ENCODE measurements around the gene RMND1.

Gene RMND1

GRCh38 chr6:151381722-151382121, 70.2 kb downstream of the RMND1 start:
- Histone ChIP-seq H3K36me3 (ENCODE audit: control insufficient read depth, insufficient read depth, low read length) (peaks cover 2% of the 10 kb centered on the region; the same call in 1 of the 2 replicates), H3K27me3 (replicated peaks; ENCODE audit: control insufficient read depth, insufficient read depth, low read length) (no peaks in the 10 kb centered on the region), H3K4me3 (replicated peaks; ENCODE audit: low read depth, low read length) (no peak overlapping the region)
- TF ChIP-seq, protein P1, sequence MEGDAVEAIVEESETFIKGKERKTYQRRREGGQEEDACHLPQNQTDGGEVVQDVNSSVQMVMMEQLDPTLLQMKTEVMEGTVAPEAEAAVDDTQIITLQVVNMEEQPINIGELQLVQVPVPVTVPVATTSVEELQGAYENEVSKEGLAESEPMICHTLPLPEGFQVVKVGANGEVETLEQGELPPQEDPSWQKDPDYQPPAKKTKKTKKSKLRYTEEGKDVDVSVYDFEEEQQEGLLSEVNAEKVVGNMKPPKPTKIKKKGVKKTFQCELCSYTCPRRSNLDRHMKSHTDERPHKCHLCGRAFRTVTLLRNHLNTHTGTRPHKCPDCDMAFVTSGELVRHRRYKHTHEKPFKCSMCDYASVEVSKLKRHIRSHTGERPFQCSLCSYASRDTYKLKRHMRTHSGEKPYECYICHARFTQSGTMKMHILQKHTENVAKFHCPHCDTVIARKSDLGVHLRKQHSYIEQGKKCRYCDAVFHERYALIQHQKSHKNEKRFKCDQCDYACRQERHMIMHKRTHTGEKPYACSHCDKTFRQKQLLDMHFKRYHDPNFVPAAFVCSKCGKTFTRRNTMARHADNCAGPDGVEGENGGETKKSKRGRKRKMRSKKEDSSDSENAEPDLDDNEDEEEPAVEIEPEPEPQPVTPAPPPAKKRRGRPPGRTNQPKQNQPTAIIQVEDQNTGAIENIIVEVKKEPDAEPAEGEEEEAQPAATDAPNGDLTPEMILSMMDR (IDR thresholded peaks at IDR 0.05; ENCODE audit: insufficient read depth, low read length, poor library complexity, severe bottlenecking) = no peak
- no peak for DNase-seq (ENCODE audit: extremely low read depth, insufficient read length)

- peaks cover 2% of the 10 kb centered on the region; the same call in 1 of the 2 replicates for H3K36me3 ChIP-seq (ENCODE audit: control insufficient read depth, insufficient read depth, low read length)
- TF ChIP-seq, protein P1 (IDR thresholded peaks at IDR 0.05; ENCODE audit: insufficient read depth, low read length, poor library complexity, severe bottlenecking) = no peak
- DNase-seq (ENCODE audit: extremely low read depth, insufficient read length) = no peak
- H3K4me3 ChIP-seq (replicated peaks; ENCODE audit: low read depth, low read length) = no peak overlapping the region
- no peaks in the 10 kb centered on the region for H3K27me3 ChIP-seq (replicated peaks; ENCODE audit: control insufficient read depth, insufficient read depth, low read length)
Measured at GRCh38 chr6:151380848-151381205, 71.1 kb downstream of the RMND1 start.

DNA sequence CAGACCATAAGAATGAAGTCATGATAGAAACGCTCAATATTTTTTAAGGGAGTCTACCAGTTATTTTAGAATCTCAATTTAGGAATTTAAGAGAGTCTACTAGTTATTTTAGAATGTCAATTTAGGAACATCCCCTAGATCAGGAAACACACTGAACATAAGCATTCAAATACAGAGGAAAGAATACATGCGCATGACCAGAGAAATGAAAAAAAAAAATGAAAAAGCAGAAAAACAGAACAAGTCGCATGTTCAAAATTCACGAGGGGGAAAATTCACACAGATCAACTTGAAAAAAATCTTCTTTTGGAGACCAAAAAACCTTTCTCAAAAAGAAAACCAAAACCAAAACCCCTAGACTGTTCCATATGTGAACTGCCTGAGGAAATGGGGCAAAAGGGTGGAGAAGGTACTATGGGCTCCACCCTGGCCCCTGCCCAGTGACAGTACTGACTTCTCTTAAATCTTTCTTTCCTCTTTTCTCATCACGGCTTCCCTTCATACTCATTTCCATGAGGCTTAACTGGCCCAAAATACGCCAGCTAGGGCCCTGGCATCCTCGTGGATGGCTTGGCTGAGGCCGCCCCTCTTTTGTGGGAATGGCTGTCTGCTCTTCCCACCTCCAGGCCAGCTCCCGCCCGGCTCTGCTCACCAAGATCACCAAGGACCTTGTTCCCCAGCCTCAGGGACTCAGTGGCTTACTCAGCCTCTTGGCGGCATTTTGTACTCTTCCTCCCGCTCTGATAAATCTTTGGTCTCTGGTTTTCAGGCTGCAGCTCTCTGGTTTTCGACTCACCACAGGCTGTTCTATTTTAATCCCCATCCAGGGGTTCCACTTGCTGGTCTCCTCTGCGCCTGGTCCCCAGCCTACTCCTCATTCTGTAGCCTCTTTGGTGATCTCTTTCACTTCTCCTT, 71.7 kb downstream of the RMND1 start:
- no peaks in the 10 kb centered on the region for H3K27me3 ChIP-seq (replicated peaks; ENCODE audit: control insufficient read depth, insufficient read depth, low read length)
- H3K4me3 ChIP-seq (replicated peaks; ENCODE audit: low read depth, low read length) = peak overlapping the region; percentile 9; the same call in 1 of the 2 replicates
- H3K36me3 ChIP-seq (ENCODE audit: control insufficient read depth, insufficient read depth, low read length) = peaks cover 2% of the 10 kb centered on the region; the same call in 1 of the 2 replicates
- TF ChIP-seq, protein P1 (IDR thresholded peaks at IDR 0.05; ENCODE audit: insufficient read depth, low read length, poor library complexity, severe bottlenecking) = no peak
- DNase-seq (ENCODE audit: extremely low read depth, insufficient read length) = peak; percentile 32

GRCh38 chr6:151377095-151377494, 74.8 kb downstream of the RMND1 start:
- no peaks in the 10 kb centered on the region for H3K27me3 ChIP-seq (replicated peaks; ENCODE audit: control insufficient read depth, insufficient read depth, low read length)
- no peak overlapping the region for H3K4me3 ChIP-seq (replicated peaks; ENCODE audit: low read depth, low read length)
- no peak for DNase-seq (ENCODE audit: extremely low read depth, insufficient read length)
- TF ChIP-seq, protein P1 (IDR thresholded peaks at IDR 0.05; ENCODE audit: insufficient read depth, low read length, poor library complexity, severe bottlenecking) = no peak
- peaks cover 3% of the 10 kb centered on the region; the same call in 1 of the 2 replicates for H3K36me3 ChIP-seq (ENCODE audit: control insufficient read depth, insufficient read depth, low read length)

GRCh38 chr6:151376440-151376839, 75.5 kb downstream of the RMND1 start:
- DNase-seq (ENCODE audit: extremely low read depth, insufficient read length) = no peak
- TF ChIP-seq, protein P1 (IDR thresholded peaks at IDR 0.05; ENCODE audit: insufficient read depth, low read length, poor library complexity, severe bottlenecking) = no peak
- Histone ChIP-seq H3K4me3 (replicated peaks; ENCODE audit: low read depth, low read length) (no peak overlapping the region), H3K27me3 (replicated peaks; ENCODE audit: control insufficient read depth, insufficient read depth, low read length) (no peaks in the 10 kb centered on the region), H3K36me3 (ENCODE audit: control insufficient read depth, insufficient read depth, low read length) (peaks cover 4% of the 10 kb centered on the region)

Measured in GM06990 (cell line).